Germinal center (tissue), 1 donor: ENCODE data around the gene POFUT2.

Source experiments
- DNase-seq: peaks from one replicate; pipeline ENCODE4 v3.0.0; 2012; ENCODE audit warnings: mixed read lengths, low spot score

POFUT2 gene

GRCh38 chr21:45283035-45283610, 4.6 kb downstream of the POFUT2 start:
- DNase-seq: no peak

DNA sequence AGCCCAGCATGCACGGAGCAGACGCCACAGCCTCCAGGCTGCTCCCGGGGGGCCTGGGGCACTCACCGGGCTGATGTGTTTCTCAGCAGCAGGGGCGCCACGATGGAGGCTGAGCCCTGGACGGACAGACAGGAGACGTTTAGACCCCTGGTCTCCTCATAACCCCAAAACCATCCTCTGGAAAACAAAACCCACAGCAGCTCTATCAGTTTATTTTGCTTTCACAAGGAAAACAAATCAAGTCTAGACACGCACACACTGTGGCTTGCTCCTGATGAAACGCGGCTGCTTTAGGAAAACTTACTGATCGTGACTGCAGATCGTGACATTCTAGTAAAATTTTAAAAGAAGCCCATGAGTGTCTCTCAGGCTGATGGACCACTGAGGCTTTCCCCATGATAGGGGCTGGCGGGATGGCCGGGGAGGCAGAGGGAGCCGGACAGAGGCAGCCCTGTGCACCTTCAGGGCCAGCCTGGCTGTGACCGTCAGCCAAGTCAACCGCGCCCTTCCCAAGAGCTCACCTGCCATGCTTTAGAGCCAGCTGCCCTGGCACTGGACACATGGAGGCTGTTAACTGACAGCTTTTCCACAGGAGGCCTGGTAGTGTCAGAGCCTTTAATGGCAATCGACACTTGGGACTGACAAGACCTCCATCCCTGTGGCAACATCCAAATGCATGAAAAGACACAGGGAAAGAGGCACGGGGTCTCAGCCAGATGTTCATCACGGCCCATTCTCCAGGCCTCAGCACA, 5.2 kb downstream of the POFUT2 start:
- DNase-seq: no peak

DNA sequence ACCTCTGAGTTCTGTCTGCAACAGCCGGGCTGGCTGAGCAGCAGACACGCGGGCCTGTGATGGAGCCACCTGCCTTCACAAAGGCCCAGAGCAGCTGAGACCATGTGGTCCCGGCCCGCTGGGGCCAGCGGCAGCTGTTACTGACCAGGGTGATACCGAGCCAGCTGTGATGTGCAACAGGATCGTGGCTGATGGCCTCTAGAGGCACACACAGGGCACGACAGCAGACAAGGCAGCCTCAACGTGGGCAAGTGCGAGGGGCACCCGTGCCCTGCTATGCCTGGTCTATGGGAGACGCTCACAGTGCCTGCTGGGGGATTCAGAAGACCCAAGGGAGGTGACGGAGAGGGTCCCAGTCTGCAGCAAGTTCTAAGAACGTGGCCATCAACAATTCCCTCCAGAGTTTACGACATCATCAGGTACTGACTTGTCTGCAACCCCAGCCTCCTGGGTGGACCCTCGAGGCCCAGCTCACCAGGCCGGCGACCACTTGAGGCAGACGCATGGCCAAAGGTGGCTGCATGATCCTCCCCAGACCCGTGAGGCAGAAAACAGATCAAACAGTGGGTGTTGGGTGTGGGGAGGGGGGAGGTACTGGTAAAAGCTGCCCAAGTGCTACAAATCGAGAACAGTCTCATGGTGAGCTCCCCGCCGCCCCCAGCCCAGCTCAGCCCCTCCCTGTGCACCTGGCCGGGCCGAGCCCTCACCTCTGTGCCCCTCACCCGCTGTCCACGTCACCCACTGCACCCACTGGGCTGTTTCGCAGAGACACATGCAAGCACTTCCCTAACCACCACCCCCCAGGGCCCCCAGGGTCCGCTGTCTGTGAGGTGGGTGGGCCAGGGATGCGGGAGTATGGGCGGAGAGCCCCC, 6.0 kb downstream of the POFUT2 start:
- no peak for DNase-seq

DNA sequence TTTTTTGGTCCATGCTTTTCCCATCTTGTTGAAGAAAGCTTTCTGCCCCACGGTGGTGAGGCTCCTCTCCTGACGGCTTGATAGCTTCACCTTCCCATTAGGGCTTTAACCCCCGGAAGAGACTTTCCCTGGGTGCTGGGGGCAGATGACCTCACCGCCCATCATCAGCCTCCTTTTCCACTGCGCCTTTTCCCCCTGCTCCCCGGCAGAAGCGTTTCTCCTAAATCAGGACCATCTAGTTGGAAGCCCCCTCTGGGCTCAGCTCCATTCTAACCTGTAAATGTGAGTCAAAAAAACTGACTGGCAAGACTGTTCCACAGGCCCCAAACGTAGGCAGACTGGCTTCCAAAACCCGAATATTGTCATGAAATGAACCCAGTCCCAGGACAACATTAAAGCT, 6.7 kb downstream of the POFUT2 start:
- no peak for DNase-seq

DNA sequence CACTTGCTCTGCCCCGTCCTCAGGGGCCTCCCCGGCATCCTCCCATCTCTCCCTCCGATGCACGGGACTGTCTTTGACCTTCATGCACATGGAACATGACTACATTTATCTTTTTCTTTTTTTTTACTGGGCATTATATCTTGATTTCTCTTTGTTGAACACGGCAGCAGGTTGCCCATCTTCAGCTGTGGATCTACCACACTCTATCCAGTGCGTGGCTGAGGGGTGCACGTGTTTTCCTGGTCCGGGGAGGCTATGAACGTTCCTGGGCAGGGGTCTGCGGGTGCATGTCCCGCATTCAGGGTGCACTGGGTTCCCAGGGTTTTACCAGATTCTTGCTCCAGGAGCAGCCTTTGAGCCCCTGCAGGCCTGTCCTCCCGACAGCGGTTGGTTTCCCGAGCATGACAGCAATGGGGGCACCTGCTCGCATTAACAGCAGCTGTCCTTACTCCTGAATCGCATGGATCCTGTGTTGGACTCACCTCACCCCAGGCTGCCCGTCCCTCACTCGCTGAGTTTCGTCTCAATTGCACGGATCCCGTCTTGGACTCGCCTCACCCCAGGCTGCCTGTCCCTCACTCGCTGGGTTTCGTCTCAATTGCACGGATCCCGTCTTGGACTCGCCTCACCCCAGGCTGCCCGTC, 7.4 kb downstream of the POFUT2 start:
- no peak for DNase-seq

DNA sequence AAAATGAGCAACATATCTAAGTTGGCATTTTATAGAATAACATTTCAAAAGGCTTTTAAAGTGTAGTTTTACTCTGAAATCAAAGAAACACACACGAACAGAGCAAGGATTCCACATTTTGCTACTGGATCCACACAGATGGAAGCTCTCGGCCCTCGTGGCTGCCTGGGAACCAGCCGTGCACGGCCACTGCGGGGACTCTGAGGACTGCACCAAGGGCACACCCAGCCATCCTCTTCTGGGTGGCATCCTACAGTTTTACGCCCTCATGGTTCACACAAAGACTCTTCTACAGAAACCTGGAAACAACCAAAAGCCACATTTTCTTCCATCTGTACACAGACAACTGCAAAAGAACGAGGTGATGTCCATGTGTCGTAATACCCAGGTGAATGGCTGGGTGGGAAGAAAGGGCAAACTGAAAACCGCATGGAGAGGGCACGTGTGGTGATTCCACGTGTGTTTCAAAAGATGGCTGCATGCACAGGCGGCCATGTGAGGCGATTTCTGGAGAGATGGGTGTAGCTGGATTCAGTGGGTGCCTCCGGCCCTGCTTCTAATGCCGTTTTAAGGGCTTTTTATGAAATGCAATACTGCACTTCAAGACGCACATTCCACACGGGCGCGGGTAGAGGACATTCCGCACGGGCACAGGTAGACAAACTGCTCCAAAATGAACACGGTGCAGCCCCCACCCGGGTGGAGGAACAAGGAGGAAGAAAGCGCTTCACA, 8.1 kb downstream of the POFUT2 start:
- no peak for DNase-seq

- no peak for DNase-seq
Observed at GRCh38 chr21:45278156-45278911, 9.4 kb downstream of the POFUT2 start.

DNA sequence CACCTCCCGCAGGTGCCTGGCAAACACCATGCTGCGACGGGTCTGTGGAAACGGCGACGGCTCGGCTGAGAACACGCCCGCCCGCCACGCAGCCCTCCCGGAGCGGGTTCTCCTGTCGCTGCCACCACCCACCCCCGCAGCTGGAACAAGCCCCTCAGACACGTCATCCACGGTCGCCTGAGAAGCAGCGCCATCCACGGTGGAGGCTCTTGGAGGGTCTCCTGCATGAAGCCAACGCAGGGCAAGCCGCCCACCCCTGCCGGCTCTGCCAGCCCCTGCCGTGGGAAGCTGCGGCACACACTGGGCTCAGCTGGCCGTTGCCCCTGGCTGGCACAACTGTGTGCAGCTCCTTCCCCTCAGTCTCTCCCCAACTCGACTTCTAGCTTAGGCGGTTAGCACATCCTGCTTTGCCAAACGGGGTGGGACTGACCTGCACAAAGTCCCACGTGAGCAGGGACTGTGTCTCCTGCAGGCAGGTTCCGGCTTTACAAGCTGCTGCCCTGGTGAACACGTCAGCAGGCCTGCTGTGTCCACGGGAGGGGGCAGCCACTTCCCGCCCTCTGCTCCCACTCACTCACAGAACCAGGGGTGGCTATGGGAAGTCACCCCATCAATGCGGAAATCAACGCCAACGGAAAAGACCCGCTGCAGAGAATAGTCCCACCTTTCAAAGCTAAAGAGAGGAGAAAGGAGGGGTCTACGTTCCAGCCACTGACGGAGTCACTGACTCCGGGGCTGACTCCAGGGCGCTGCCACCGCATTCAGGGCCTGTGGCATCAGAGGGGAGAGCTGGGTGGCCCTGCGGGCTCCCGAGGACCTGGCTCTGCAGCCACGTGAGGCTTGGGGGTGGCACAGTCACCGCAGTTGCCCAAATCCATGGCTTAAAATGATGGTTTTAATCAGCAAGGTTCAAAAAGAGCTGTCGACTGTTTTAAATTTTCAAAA, 10.3 kb downstream of the POFUT2 start:
- no peak for DNase-seq

DNA sequence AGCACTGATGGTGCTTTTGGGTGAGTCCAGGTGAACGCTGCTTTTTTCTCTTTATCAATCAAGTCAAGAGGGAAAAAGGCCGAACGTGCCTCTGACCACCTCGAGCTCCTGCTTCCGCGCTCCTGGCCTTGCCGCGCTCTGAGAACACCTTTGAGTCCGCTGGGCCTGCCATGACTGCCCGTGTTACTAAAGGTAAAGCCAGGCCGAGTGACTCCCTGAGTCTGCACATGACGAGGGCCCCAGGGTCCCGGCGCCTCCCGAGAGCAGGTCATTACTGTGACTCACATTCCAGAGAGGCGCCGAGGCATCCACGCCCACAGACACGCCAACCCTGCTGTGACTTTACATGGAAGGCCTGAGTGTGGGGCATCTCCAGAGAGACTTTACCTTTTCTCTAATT, 11.1 kb downstream of the POFUT2 start:
- DNase-seq: no peak

DNA sequence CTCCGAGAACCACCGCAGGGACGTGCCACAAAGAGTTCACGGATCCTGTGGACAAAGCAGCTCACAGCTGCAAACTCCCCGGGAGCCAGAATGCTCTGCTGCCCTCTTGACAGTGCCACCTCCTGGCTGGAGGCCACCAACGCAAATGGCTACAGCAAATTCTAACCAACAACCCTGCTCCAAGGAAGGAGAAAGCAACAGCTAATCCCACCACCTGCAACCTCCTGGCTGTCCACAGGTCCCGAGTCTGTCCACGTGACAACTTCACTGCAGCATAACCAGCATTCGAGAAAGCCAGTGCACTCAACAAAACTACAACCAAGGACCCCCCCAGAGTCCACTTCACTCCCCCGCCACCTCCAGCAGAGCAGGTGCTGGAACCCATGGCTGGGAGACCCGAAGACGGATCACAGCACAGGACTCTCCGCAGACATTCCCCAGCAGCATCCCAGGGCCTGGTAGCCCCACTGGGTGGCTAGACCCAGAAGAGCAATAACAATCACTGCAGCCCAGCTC, 17.3 kb downstream of the POFUT2 start:
- no peak for DNase-seq

DNA sequence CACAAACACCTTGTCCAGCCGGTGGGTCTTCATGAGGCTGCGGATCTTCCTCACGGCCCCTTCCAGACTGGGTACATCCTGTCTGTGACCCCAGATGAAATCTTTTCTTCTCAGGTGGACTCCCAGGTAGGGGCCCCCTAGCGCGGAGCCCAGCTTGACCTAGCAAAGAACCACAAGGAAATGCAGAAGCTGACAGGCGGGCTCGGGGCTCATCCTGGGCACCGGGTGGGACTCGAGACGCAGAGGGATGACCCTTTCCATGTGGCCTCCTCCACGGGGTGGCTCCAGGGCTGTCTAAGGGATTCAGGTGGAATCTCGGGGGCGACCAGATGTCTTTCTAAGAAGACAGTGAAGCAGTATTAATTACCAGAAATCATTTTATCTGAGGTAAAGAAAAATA, 17.8 kb downstream of the POFUT2 start:
- no peak for DNase-seq

DNA sequence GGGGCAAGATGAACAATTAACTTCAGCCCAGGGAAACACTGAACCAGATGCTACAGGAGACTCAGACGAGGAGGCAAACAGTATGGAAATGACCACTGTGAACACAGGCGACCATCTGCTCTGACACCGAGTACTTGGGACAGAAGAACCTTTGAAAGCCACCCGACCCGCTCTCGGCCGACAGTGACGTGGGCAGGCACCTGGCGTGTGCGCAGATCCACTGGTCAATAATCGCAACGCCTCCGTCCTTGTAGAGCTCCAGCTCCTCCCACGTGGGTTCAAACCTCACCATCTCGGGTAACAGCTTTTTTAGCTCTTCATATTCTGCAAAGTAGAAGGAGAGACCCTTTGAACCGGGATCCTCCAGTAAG, 20.3 kb downstream of the POFUT2 start:
- no peak for DNase-seq

DNA sequence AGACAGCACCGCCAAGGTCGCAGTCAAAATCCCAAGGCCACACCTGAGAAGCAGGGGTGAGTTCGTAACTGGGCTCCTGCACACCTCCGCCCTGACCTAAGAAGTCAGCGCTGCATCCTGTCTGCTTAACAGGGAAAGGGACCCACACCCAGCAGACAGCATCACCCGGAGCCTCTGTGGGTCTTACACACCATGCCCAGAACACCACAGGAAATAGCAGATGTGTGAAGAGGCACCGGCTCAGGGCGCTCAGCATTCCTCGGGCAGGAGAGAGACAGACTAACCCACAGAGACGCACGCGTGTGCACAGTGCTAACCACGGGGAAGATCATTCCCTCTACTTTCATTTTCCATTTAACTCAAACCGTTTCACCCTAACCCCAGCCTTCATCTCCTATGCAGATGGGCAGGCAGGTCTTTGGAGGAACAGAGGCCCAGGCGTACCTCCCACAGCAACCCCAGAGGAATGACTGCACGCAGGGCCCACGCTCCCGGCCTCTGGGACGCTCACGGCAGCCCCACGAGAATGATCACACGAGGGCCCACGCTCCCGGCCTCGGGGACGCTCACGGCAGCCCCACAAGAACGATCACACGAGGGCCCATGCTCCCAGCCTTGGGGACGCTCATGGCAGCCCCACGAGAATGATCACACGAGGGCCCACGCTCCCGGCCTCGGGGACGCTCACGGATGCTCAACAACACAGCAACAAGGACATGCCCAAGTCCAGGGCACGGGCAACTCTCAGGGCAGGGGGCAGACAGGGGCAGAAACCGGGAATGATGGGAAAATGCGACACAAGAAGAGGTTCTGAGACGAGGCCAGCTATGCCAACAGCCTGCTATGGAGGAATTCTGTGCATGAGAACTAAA, 20.9 kb downstream of the POFUT2 start:
- DNase-seq: no peak

- no peak for DNase-seq
Observed at GRCh38 chr21:45265721-45266517, 21.8 kb downstream of the POFUT2 start.

DNA sequence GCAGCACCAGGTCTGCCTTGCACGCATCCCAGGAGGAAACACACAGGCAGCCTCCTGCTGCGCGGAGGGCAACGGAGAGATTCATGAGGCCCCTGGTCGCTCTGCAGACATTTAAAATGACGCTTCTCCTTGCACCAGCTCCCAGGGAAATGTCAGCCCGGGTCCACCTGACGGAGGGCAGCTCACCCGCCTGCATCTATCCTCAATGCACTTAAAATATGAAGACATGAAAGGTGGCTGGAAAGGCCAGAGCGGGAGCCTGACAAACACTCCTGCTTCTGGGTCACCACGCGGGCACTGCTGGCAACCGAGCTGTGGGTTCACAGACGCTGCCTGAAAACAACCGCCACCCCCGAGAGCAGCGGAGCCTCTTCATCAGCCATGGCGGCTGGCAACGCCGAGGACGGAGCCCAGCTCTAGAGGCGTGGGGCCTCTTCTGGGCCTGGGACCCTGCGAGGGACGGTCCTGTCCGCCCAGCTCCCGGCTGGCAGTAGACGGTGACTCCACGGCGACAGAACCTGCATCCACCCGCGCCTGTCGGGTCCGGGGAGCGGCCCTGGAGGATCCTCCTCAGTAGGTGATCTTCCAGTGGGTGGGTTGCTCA, 22.7 kb downstream of the POFUT2 start:
- DNase-seq: no peak

GRCh38 chr21:45264146-45264911, 23.4 kb downstream of the POFUT2 start:
- no peak for DNase-seq

DNA sequence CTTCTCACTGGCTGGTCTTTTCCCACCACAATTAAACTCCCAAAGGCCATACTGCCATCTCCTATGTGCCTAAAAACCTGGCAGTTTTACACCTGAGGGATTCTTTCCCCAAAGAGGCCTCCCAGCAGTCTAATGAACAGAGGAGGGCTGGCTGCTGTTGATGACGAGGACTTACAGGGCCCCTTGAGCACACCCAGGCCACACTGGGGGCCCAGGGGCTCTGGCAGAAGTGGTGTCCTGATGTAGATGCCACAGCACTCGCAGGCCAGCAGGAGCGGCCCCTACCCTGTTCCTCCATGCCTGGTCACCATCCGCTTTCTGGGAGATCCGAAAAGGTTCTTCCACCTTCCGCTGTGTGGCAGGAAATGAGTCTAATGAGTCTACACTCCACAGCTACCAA, 24.2 kb downstream of the POFUT2 start:
- DNase-seq: no peak
